SH-SY5Y (cell line): ENCODE data around the gene GALR3.

ENCODE experiments used
- GATA2 ChIP-seq: IDR thresholded peaks from 2 replicates; pipeline ENCODE4 v1.6.1; 2011; ENCODE audit warnings: mild to moderate bottlenecking, low read depth, low read length
- GATA3 ChIP-seq: IDR thresholded peaks from 2 replicates; pipeline ENCODE4 v1.6.1; 2011; ENCODE audit warnings: low read depth, mild to moderate bottlenecking, low read length, moderate library complexity

DNA sequence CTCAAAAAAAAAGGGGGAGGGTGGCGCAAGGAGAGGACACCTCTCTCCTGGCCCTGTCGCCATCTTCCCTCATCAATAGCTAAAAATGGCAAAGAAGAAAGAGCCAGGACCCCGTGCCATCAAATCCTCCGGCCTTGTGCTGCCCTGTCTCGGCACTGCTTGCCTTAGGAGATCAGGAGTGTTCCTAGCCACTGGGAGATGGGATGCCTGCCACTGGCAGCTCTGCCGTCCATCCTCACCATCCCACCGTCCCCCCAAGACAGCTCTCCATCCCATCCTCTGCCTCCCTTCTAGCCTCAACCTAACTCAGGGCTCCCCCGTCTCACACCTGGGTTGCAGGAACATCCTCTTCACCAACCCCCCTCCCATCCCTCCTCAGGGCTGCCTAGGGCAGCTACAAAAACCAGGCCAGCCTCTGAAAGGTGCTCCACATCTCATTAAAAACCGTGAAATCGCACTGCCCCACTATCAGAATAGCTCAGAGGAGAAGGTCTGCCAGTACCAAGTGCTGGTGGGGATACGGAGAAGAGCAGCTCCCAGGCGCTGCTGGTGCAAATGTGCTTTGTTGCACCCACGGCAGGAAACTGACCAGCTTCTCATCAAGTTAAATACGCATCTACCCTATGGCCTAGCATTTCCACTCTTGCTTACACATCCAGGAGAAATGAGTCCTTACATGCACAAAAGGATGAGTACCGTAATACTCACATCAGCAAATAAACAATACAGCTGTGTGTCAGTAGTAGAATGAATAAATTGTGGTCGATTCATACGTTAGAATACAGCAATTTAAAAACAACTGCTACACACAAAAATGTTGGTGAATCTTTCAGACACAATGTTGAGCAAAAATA lies 47.2 kb upstream of the GALR3 start:
- TF ChIP-seq GATA2 (no peak), GATA3 (no peak)
